ENCODE measurements around the gene S100PBP.

The S100PBP gene

GRCh38 chr1:32893198-32894018, 76.0 kb downstream of the S100PBP start:
- no peaks in the 10 kb centered on the region for H3K79me2 ChIP-seq (ENCODE audit: insufficient read depth, low read length)
- H2AFZ ChIP-seq (ENCODE audit: low read length) = no peak overlapping the region
- H3K9ac ChIP-seq (ENCODE audit: low read depth, low read length, poor library complexity, severe bottlenecking) = no peak overlapping the region
- no peak overlapping the region for H3K4me2 ChIP-seq (ENCODE audit: low read depth, low read length, poor library complexity, severe bottlenecking)
- H3K9me3 ChIP-seq (ENCODE audit: insufficient read depth, low read depth, low read length) = no peaks in the 10 kb centered on the region
- TF ChIP-seq CTCF (conservative IDR thresholded peaks at IDR 0.05; ENCODE audit: low read length) (no peak), EZH2phosphoT487 (IDR thresholded peaks at IDR 0.05; ENCODE audit: borderline replicate concordance) (no peak)
- no peaks in the 10 kb centered on the region for H4K20me1 ChIP-seq (ENCODE audit: insufficient read depth, low read length, poor library complexity, severe bottlenecking)
- no peak overlapping the region for H3K4me3 ChIP-seq (ENCODE audit: low read length, poor library complexity, severe bottlenecking)
- no peaks in the 10 kb centered on the region for H3K27me3 ChIP-seq (ENCODE audit: insufficient read depth, low read length, poor library complexity, severe bottlenecking)
- H3K9me2 ChIP-seq (replicated peaks; ENCODE audit: low read depth, low read length) = no peaks in the 10 kb centered on the region
- H3F3A ChIP-seq (ENCODE audit: low read depth) = no peaks in the 10 kb centered on the region
- H3K4me1 ChIP-seq (ENCODE audit: insufficient read depth, low read length, poor library complexity, severe bottlenecking) = no peaks in the 10 kb centered on the region
- H3K36me3 ChIP-seq (ENCODE audit: insufficient read depth, low read length) = no peaks in the 10 kb centered on the region

GRCh38 chr1:32894019-32894600, 76.7 kb downstream of the S100PBP start:
- Histone ChIP-seq H3K9ac (ENCODE audit: low read depth, low read length, poor library complexity, severe bottlenecking) (no peak overlapping the region), H3K4me3 (ENCODE audit: low read length, poor library complexity, severe bottlenecking) (no peak overlapping the region)

GRCh38 chr1:32894681-32895080, 77.2 kb downstream of the S100PBP start:
- H3K9me3 ChIP-seq (ENCODE audit: insufficient read depth, low read depth, low read length) = no peaks in the 10 kb centered on the region
- no peaks in the 10 kb centered on the region for H3K79me2 ChIP-seq (ENCODE audit: insufficient read depth, low read length)
- H3K4me1 ChIP-seq (ENCODE audit: insufficient read depth, low read length, poor library complexity, severe bottlenecking) = no peaks in the 10 kb centered on the region
- H3K4me2 ChIP-seq (ENCODE audit: low read depth, low read length, poor library complexity, severe bottlenecking) = no peak overlapping the region
- no peaks in the 10 kb centered on the region for H4K20me1 ChIP-seq (ENCODE audit: insufficient read depth, low read length, poor library complexity, severe bottlenecking)
- no peaks in the 10 kb centered on the region for H3F3A ChIP-seq (ENCODE audit: low read depth)
- no peak overlapping the region for H2AFZ ChIP-seq (ENCODE audit: low read length)
- no peaks in the 10 kb centered on the region for H3K36me3 ChIP-seq (ENCODE audit: insufficient read depth, low read length)
- H3K9ac ChIP-seq (ENCODE audit: low read depth, low read length, poor library complexity, severe bottlenecking) = no peak overlapping the region
- no peak for TF ChIP-seq EZH2phosphoT487 (IDR thresholded peaks at IDR 0.05; ENCODE audit: borderline replicate concordance)
- TF ChIP-seq CTCF (conservative IDR thresholded peaks at IDR 0.05; ENCODE audit: low read length) = no peak
- peaks cover 5% of the 10 kb centered on the region for H3K27me3 ChIP-seq (ENCODE audit: insufficient read depth, low read length, poor library complexity, severe bottlenecking)
- H3K9me2 ChIP-seq (replicated peaks; ENCODE audit: low read depth, low read length) = no peaks in the 10 kb centered on the region
- H3K4me3 ChIP-seq (ENCODE audit: low read length, poor library complexity, severe bottlenecking) = no peak overlapping the region

More at GRCh38 chr1:32894019-32894600, 76.7 kb downstream of the S100PBP start:
- Histone ChIP-seq H4K20me1 (ENCODE audit: insufficient read depth, low read length, poor library complexity, severe bottlenecking) (no peaks in the 10 kb centered on the region), H3F3A (ENCODE audit: low read depth) (no peaks in the 10 kb centered on the region), H3K4me2 (ENCODE audit: low read depth, low read length, poor library complexity, severe bottlenecking) (no peak overlapping the region), H3K9me2 (replicated peaks; ENCODE audit: low read depth, low read length) (no peaks in the 10 kb centered on the region), H2AFZ (ENCODE audit: low read length) (no peak overlapping the region), H3K4me1 (ENCODE audit: insufficient read depth, low read length, poor library complexity, severe bottlenecking) (no peaks in the 10 kb centered on the region), H3K36me3 (ENCODE audit: insufficient read depth, low read length) (no peaks in the 10 kb centered on the region), H3K9me3 (ENCODE audit: insufficient read depth, low read depth, low read length) (no peaks in the 10 kb centered on the region), H3K79me2 (ENCODE audit: insufficient read depth, low read length) (no peaks in the 10 kb centered on the region), H3K27me3 (ENCODE audit: insufficient read depth, low read length, poor library complexity, severe bottlenecking) (no peaks in the 10 kb centered on the region)
- TF ChIP-seq CTCF (conservative IDR thresholded peaks at IDR 0.05; ENCODE audit: low read length) = no peak
- no peak for TF ChIP-seq EZH2phosphoT487 (IDR thresholded peaks at IDR 0.05; ENCODE audit: borderline replicate concordance)

Data from Loucy (cell line).